ENCODE measurements around the gene HSPB1.
"Not testable (repeated sequence)": the region's sequence is repeated elsewhere in the genome, so short reads cannot be mapped to it uniquely, and the experiment has no call there.

Gene HSPB1

DNA sequence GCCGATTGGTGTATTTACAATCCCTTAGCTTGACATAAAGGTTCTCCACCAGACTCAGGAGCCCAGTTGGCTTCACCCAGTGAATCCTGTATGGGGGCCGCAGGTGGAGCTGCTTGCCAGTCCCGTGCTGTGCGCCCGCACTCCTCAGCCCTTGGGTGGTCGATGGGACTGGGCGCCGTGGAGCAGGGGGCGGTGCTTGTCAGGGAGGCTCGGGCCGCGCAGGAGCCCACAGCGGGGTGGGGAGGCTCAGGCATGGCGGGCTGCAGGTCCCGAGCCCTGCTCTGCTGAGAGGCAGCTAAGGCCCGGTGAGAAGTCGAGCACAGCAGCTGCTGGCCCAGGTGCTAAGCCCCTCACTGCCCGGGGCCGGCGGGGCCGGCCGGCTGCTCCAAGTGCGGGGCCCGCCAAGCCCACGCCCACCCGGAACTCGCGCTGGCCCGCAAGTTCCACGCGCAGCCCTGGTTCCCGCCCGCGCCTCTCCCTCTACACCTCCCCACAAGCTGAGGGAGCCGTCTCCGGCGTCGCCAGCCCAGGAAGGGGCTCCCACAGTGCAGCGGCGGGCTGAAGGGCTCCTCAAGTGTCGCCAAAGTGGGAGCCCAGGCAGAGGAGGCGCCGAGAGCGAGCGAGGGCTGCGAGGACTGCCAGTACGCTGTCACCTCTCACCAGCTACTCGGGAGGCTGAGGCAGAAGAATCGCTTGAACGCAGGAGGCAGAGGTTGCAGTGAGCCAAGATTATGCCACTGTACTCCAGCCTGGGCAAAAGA is 7.0 kb downstream of the HSPB1 start:
- DNase-seq: not testable (repeated sequence)

DNA sequence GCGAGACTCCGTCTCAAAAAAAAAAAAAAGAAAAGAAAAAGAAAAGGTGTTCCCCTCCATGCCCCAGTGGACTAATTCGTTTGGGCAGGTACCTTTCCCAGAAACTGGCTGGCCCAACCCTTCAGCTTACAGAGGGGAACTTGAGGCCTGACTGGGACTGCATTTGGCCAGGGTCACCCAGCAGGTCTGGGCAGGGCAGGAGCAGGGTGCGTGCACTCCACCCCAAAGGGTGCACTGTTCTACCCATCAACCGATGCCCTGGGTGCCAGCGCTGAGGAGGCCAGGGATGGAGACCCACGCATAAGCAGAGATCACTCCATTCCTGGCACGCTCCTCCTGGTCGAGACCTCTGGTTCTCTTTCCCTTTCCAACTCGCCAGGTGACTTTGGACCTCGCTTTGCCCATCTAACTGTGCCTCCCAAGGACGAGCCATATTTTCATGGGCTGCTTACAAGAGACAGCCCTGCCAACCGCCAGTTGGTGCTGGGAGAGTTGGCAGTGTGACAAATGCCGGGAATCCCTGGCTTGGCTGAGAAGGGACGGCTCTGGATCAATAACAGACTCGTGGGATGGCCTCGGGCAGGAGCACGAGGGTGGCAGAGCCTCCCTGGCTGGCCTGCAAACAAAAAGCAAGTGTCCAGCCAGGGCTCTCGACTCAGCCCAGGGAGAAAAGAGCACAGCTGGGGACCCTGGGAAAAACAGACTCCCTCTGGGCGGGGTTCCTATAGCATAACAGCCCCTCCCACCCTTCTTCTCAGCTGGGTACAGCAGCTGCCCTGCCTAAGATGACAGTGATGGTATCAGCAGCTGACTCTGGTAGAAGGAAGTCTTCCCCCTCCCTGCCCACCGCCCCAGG is 7.9 kb downstream of the HSPB1 start:
- DNase-seq: no peak

DNA sequence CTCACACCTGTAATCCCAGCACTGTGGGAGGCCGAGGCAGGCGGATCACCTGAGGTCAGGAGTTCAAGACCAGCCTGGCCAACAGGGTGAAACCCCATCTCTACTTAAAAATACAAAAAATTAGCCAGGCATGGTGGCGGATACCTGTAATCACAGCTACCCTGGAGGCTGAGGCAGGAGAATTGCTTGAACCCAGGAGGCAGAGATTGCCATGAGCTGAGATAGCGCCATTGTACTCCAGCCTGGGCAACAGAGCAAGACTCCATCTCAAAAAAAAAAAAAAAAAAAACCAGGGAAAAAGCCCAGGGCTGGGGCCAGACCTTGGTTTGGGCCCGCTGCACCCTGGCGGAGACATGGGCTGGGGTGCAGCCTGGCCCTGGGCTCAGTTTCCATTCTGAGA is 9.4 kb downstream of the HSPB1 start:
- not testable (repeated sequence) for DNase-seq

DNA sequence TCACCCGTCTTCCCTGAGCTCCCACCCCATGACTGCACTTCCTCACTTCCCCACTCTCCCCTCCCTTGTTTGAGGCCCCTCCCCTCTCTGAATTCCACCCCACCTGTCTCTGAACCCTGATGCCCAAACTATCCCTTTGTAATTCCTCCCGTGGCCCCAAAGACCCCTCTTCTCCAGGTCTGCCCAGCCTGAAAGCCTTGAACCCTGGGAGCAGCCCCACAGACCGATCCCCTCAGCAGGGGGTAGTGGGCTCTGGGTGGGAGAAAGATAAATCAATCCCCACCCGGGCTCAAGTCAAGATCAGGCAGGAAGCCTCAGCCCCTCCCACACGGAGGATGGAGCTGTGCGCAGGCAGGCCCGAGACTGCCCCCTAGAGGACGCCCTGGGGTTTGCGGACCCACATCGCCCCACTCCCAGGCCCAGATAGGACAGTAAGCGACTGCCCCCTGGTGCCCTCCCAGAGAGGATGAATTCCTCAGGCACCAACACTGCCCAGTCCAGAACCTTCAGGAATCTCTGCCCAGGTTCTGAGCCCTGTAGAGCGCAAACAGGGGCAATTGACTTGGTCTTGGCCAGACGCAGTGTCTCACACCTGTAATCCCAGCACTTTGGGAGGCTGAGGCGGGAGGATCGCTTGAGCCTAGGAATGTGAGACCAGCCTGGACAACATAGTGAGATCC is 11.7 kb downstream of the HSPB1 start:
- DNase-seq: peak; percentile 95 to 97

DNA sequence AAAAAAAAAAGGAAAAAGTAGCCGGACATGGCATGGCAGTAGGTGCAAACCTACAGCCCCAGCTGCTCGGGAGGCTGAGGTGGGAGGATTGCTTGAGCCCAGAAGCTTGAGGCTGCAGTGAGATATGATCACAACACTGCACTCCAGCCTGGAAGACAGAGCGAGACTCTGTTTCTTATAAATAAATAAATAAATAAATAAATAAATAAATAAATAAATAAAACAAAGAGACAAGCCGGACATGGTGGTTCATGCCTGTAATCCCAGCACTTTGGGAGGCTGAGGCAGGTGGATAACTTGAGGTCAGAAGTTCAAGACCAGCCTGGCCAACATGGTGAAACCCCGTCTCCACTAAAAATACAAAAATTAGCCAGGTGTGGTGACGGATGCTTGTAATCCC is 12.3 kb downstream of the HSPB1 start:
- DNase-seq: not testable (repeated sequence)

DNA sequence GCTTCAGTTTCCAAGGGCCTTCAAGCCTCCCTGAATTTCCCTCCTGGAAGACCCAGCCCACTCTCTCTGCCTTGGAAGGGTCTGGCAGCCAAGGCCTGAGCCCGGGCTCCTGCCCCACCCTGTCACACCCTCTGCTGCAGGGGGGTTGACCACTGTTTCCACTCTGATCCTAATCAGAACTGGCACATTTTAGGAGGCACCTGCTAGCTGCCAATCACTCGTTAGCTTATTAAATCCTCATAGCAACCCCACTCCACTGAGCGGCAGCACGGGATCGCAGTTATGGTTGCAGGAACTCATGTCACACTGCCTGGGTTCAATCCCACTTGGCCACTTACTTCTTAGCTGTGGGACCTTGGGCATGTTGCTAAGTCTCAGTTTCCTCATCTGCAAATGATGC is 12.9 kb downstream of the HSPB1 start:
- DNase-seq: no peak

DNA sequence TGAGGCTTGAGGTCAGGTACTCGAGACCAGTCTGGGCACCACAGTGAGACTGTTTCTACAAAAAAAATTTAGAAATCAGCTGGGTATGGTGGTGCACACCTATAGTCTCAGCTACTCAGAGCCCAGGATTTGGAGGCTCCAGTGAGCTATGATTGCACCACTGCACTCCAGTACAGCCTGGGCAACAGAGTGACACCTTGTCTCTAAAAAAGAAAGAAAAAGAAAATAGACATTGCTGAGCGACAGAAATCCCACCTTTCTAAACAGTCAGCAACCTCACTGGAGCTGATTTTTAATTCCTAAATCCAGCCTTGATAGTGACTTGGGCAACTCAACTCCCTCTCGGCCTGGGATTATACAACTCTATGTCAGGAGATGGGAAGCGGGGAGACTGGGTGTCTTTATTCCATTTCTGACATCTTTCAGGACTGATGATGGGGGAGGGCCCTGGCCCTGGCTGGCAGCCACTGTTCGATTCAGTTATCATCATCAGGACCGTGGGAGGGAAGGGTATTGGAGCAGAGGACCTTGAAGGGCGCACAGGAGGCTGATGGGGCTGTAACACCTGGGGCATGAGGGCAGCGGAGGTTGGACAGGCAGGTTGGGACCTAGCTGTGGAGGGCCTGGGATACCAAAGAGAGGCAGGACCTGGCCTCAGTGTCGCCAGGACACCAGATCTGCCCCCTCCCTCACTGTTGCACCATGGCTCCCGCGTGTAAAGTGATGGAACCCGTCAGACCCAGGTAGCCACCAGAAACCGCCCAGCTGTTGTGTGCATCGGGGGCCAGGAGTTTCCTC is 14.7 kb downstream of the HSPB1 start:
- DNase-seq: no peak

DNA sequence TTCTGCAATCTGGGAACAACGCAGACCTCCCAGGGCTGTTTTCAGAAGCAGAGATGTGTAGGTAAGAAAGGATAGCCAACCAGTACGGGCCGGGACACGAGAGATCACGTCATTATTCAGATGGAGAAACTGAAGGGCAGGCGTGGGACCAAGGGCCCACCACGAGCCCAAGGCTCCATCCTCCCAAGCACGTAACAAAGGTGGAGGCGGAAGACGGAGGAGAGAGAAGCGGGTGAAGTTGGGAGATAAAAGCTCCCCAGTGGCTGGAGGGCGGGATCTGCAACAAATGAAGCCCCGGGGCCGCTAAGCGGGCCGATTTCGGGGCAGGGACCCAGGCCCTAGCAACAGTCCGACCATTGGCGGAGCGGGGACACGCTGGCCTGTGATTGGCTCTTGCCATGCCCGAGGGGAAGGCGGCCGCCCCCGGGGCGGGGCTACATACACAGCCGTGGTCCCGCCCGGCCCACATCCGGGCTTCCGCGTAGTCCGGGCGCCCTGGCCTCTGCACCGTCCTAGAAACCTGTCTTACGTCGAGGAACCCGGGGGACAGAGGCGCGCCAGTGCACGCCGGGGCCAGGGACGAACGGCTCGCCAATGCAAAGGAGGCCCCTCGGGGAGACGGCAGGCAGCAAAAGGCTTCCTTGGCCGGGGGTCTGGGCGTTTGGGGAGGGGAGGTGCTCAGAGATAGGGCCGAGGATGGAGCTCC is 15.5 kb downstream of the HSPB1 start:
- DNase-seq: peak; percentile 91

DNA sequence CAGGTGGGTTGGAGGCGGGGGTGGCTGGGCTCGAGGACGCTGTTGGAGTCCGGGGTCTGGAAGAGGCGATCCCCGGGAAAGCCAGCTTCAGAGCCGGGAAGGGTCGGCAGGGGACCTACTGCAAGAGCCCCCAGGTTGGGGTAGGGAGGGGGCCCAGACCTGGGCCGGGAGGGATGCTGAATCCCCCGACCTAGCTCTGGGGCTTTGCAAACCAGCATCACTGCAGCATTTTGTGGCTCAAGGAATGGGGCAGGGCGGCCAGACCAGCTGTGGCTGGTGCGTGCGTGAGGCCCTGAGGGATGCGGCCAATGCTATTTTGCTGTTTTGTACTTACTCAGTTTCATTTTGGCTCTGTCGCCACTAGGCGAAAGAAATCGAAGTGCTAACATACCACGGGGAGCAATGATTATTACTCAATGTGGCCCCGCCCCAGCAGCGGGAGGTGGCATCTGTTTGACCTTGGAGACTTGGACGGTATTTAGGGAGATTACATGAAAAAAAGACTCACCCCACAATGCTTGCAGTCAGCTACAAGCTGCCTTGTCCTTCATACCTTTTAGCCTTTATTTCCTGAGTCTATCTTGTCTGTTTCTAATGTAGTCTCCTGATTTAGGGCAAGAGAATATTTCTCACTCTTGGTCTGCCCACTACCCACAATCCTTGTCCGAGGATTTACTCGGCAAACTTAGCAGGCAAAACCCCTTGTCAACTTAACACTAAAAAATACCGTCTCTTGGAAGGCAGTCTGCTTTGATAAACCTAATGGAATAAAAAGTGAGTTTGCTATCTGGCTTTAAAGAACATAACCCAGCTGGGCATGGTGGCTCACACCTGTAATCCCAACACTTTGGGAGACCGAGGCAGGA is 16.2 kb downstream of the HSPB1 start:
- peak; percentile 51 to 53 for DNase-seq

DNA sequence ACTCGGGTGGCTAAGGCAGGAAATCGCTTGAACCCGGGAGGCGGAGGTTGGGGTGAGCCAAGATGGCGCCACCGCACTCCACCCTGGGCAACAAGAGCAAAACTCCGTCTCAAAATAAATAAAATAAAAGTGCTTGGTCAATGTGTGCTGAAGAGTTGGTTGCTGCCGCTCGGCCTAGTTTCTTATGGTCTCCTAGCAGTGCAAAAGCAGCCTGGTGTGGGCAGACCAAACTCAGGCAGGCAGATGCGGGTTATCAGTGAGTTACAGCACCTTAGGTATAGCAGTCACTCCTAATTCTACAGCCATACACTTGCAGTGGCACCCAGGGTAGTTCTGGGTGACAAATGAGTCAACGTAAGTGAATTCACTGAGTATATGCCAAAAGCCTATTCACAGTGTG is 22.6 kb downstream of the HSPB1 start:
- no peak for DNase-seq

DNA sequence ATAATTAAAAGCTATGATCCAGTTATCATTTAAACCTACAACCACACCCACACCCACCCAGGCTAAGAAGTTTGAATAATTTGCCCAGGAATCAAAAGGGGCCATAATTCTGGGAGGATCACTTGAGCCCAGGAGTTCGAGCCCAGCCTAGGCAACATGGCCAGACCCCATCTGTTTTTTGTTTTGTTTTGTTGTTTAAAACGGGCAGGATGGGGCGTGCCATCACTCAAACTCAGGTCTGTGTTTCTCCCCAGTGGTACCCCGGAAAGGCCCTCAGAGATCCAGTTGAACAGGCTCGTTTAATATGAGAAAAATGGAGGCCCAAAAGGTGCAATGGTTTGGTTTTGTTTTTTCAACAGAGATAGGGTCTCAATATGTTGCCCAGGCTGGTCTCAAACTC is 23.3 kb downstream of the HSPB1 start:
- no peak for DNase-seq

DNA sequence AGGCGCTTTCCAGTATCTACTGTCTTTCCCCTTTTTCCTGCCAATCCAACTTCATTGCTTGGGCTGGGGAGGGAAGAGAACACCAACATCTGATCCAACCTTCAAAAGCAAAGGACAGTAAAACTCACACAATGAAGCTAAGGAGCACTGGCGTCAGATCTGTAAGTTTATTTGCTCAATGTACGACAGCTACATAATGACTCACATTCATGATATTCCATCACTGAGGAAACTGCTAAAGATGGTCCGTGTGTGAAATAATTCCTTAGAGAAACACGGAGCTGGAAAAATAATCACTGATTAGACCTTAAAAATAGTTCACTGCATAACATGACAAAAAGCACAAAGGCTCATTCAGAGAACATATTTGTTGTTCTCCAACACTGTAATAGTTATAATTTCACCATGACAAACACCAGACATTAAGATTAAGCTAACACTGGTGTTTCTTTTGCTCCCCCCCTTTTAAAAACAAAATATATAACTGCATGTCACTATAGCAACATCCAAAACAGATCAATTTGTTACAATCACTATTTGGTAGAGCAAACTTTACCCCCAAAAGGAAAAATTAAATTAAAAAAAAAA is 24.3 kb downstream of the HSPB1 start:
- DNase-seq: no peak

DNA sequence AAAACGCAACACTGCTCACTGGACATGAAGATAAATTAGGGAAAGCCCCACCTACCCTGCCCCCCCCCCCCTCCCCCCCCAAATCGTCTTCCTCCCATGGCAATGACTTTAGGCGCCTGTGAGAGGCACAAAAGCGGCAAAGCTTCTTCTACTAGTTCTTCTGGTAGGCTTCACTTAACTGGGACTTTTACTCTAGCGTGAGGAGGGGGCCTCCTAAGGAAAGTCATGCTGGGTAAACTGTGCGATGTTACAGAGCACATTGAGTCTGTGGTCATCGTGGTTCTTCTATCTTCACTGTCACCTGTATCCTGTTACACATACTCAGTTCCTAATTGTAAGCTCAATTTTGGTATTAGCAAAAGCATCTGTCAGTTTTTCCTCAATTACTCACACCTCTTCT is 25.1 kb downstream of the HSPB1 start:
- DNase-seq: no peak

DNA sequence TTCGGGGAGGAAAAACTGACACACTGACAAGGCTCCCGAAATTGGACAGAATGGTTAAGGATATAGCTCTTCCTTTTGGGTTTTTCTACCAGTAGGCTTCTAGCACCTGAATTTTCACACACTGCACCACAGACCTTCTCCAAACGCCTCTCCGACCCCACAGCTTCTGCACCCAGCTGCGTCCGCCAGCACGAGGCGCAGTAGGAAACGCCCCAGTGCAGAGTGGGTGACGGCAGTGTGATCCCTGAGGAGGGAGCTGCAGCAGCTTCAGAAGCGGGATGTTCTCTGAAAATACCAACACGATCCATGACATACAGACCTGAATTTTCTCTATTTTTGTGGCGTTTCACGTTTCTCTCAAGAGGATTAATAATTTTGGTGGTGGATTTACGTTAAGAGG is 25.9 kb downstream of the HSPB1 start:
- DNase-seq: no peak

DNA sequence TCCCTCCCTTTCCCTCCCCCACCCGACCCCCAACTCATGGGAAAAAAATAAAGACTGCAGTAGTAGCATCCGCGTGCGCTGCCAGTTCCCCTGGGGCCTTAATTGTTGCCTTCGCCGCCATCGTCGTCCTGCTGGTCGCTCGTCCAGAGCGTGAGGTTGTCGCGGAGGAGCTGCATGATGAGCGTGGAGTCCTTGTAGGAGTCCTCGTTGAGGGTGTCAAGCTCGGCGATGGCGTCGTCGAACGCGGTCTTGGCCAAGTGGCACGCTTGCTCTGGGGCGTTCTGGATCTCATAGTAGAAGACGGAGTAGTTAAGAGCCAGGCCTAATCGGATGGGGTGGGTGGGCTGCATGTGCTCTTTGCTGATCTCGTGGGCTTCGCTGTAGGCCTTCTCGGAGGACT is 27.0 kb downstream of the HSPB1 start:
- no peak for DNase-seq

DNA sequence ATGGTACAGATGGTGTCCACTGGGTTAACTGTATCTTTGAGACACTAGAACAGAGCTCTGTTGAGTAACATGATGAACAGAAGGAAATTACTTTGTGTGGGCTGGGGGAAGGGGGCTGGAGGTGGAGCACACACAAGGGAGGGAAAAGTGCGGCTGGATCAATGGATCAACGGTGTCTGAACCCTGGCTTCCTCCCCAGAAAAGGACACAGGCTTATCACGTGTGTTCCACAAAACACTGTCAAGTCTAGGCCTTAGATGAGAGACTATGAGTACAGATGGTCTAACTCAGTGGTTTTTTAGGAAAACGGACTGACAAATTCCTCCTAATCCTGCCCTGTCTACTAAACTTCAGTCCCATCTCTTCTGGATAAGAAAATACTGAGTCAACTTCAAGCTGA is 27.8 kb downstream of the HSPB1 start:
- DNase-seq: no peak

DNA sequence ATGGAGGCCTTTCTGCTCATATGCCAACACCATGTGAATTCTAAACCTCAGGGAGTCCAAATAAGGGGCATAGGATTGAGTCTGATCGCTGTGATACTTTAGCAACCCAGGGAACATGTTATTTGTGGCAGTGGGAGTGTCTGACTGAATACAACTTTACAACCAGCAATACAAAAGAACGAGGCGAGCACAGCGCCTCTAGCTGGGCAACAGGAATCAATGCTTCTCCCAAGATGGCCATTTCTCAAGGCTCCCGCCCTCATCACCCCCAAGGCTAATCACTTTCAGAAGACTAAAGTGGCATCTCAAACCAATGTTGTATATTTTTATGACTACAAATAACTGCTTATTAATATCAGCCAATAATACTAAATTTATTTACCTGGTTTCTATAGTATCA is 28.2 kb downstream of the HSPB1 start:
- no peak for DNase-seq

DNA sequence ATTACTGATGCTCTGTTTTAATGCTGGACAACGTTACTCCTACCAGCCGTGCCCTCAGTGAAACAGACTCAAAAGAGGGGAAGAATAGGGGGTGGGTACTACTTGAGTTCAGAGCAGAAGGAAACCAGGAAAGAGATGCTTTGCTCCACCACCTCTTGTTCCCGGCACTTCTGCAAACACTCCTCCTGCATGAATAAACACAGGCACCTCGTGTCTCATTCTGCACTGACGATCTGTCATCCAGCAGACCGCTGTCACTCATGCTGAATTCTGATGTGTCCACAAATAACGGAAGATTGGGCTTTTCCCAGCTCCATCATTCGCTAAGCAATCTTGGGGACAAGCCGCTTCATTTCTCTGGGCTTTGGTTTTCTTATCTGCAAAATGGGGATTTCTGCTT is 29.6 kb downstream of the HSPB1 start:
- no peak for DNase-seq

DNA sequence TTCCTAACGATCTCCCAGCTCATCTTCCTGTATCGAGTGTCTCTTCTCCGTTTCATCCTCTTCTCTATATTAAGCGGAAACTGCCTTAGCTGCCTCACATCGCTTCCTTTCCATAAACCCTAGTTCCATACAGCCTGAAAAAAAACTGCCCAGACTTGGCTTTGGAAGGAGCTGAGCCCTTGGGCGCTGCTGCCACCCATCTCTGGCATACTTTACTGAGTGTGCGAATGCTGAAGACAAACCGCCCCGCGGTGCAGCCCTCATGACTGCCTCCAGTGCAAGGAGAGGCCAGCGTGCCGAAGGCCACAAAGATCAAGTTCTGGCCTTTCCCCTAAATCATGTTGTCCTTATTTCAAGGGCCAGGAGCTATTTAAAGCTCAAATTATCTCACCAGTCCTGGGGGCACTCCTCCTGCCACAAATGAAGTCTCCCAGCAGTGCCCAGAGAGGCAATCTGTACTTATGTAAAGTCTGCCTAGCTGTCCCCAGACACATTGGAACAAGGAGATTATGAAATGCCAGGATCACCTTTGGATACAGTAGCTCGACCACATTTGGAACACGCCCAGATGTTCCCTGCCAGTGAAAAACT is 31.1 kb downstream of the HSPB1 start:
- no peak for DNase-seq

DNA sequence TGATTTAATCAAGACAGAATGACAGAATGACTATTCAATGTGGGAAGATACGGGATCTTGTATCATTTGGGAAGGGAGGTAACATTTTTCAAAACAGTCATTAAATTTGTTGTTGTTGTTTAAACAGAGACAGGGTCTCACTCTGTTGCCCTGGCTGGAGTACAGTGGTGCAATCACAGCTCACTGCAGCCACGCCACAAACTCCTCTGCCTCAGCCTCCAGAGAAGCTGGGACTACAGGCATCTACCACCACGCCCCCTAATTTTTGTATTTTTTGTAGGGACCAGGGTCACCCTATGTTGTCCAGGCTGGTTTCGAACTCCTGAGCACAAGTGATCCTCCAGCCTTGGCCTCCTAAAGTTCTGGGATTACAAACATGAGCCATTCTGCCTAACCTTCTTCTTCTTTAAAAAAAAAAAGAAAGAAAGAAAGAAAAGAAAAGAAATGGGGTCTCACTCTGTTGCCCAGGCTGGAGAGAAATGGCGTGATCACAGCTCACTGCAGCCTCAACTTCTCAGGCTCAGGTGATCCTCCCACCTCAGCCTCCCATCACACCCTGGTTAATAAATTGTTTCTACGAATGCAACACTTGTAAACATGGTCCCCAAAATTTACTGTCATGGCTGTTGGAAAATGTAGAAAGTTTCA is 32.0 kb downstream of the HSPB1 start:
- DNase-seq: no peak
